Psoas muscle (tissue), 8 donors: Measurements from ENCODE around the gene COL6A2. TPM values are rescaled to one million over a fixed set of nuclear protein-coding genes. Genes with fewer than 3 reads are reported as not detected.

Experiments
- ATAC-seq, 4 donors: fragments of 200-7000 bp; cut with Tn5 transposase; one replicate each; pipeline ENCODE4 v1.9.1; 2020; ENCODE audit warnings: moderate library complexity in 3 of 4, mild to moderate bottlenecking in 2 of 4
- DNase-seq, 2 donors: peaks; one replicate each; pipeline ENCODE4 v3.0.0-alpha.2; 2020
- H3K27ac ChIP-seq: fragments of 200-600 bp; one replicate; pipeline ENCODE4 v1.8.0; 2022
- H3K27me3 ChIP-seq, 3 donors: fragments of 200-600 bp in 1 of 3; one replicate each; pipeline versions ENCODE4 v1.6.1 to v1.8.0; 2013 to 2022; ENCODE audit warnings: low read length in 2 of 3, mild to moderate bottlenecking in 2 of 3, moderate library complexity in 1 of 3; ENCODE audit not compliant: insufficient read depth in 3 of 3
- H3K36me3 ChIP-seq, 2 donors: fragments of 200-600 bp in 1 of 2; one replicate each; pipeline versions ENCODE4 v1.6.1 to v1.8.0; 2013 to 2022; ENCODE audit warnings: low read depth in 1 of 2, mild to moderate bottlenecking in 1 of 2, moderate library complexity in 1 of 2; ENCODE audit not compliant: insufficient read depth in 1 of 2
- H3K4me1 ChIP-seq: fragments of 200-600 bp; one replicate; pipeline ENCODE4 v1.8.0; 2022
- H3K4me3 ChIP-seq: fragments of 200-600 bp; one replicate; pipeline ENCODE4 v1.8.0; 2022; ENCODE audit warnings: mild to moderate bottlenecking
- H3K9me3 ChIP-seq: fragments of 200-600 bp; one replicate; pipeline ENCODE4 v1.8.0; 2022
- WGBS, 3 donors: extraction: QIAGEN DNeasy Blood & Tissue Kit; methylation state at CpG; one replicate each; pipeline versions ENCODE4 v1.1.6 to v1.1.7; 2013; 5-methylcytosine and 5-hydroxymethylcytosine counted together
- intact Hi-C, 2 donors: fragments of 100-400 bp; cut with DNase I; formaldehyde crosslinking; loops; one replicate each; pipeline versions ENCODE4 v1.11.0 to v1.14.2; 2022
- polyA plus RNA-seq, 3 donors: library from polyadenylated mRNA; stranded (reverse); fragments of 200-250 nt; gene quantifications; one replicate each; pipeline ENCODE4 v1.2.3, GENCODE V29; 2013
- total RNA-seq, 4 donors: library from RNA; stranded (reverse); fragmentation: NEBNext Ultra II Directional in 2 of 4; extraction: Animal tissue kit (Norgen Biotek cat#: 25700) in 2 of 4; gene quantifications; one replicate each; pipeline versions ENCODE4 v1.2.1 to v1.2.4, GENCODE V29; 2021 to 2023
- TF ChIP-seq, protein P1 (sequence below): fragments of 200-600 bp; IDR thresholded peaks from one replicate; pipeline ENCODE4 v1.8.0; 2022; ENCODE audit warnings: antibody characterized with exemption
- donor health status: healthy with polysubstance abuse.
- donor health status: DM: no; HTN: no; CAD: no; lungs with moderate emphysema.
- donor health status: Bipolar disorder and iron deficiency.
- donor health status: healthy.
- donor health status: DM: yes; HTN: yes; CAD: no.
- donor health status: DM: no; HTN: no; CAD: no.
- donor health status: DM: no; HTN: no; CAD: no.
- donor health status: DM: yes; HTN: yes; CAD: no.

Gene COL6A2
- total and polyA plus RNA-seq, 7 donors = 29.8 to 122 (median 58.8) TPM

DNA sequence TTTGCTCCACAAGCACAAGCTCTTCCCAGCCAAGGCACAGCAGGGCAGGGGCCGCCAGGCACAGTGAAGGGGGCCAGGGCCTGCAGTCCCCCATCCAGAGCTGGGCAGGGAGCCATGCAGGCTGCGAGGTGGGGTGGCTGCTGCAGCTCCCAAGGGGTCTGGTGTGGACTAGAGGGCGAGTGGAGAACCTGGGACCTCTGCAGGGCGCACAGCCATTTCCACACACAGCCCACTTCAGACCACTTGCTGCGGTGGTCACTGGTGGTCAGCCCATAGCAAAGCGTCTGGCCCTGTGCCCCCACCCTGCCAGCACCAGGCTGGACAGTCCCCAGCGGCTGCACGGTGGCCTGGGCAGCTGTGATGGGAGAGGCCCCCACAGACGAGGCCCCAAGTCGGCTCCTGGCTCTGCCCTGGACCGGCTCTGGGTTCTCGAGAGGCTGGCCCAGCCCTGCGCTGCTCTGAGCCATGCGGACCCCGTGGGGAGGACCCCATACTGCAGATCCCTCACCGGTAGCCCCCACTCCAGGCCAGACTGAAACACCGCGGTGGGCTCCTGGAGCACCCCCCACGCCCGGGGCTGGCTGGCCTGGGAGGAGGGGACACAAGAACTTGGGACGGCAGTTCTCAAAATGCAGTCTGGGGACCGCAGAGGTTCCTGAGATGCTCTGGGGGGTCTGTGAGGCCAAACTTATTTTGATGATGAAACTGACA, 47.1 kb upstream of the COL6A2 start:
- WGBS, 3 donors = 63 to 65% (median 65%) methylated on average over 22 of the region's 22 CpGs
- no peak for ATAC-seq
- Histone ChIP-seq H3K27ac (no peak overlapping the region), H3K4me1 (no peaks in the 10 kb centered on the region), H3K4me3 (no peak overlapping the region), H3K36me3 (no peaks in the 10 kb centered on the region), H3K27me3 (peaks cover 0 to 28% (median 9%) of the 10 kb centered on the region in 3 donors), H3K9me3 (no peaks in the 10 kb centered on the region)
- TF ChIP-seq, protein P1, sequence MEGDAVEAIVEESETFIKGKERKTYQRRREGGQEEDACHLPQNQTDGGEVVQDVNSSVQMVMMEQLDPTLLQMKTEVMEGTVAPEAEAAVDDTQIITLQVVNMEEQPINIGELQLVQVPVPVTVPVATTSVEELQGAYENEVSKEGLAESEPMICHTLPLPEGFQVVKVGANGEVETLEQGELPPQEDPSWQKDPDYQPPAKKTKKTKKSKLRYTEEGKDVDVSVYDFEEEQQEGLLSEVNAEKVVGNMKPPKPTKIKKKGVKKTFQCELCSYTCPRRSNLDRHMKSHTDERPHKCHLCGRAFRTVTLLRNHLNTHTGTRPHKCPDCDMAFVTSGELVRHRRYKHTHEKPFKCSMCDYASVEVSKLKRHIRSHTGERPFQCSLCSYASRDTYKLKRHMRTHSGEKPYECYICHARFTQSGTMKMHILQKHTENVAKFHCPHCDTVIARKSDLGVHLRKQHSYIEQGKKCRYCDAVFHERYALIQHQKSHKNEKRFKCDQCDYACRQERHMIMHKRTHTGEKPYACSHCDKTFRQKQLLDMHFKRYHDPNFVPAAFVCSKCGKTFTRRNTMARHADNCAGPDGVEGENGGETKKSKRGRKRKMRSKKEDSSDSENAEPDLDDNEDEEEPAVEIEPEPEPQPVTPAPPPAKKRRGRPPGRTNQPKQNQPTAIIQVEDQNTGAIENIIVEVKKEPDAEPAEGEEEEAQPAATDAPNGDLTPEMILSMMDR = no peak
- intact Hi-C loops = no loop called here
- DNase-seq = no peak

DNA sequence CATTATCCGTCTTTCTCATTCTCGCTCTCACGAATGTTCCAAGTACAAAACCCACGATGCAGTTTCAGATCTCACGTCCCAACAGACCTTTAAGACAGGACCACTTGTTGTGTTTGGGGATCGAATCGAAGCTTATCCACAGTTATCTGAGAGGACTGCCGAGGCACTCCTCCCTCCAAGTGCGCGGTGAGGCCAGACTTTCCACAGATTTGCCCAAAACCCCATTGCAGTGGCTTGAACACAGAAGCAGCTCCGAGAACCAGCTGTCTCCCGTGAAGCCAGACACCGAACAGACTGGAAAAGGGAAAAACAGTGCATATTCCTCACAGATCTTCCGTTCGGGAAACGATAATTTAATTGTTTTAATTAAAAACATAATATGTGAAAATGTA, 46.5 kb upstream of the COL6A2 start:
- Histone ChIP-seq H3K9me3 (no peaks in the 10 kb centered on the region), H3K27ac (no peak overlapping the region), H3K27me3 (peaks cover 0 to 29% (median 9%) of the 10 kb centered on the region in 3 donors), H3K36me3 (no peaks in the 10 kb centered on the region), H3K4me1 (no peaks in the 10 kb centered on the region), H3K4me3 (no peak overlapping the region)
- intact Hi-C loops = no loop called here
- DNase-seq (no peak), ATAC-seq (no peak)
- TF ChIP-seq, protein P1 = no peak
- WGBS, 3 donors = 50 to 65% (median 59%) methylated on average over 16 of the region's 16 CpGs

DNA sequence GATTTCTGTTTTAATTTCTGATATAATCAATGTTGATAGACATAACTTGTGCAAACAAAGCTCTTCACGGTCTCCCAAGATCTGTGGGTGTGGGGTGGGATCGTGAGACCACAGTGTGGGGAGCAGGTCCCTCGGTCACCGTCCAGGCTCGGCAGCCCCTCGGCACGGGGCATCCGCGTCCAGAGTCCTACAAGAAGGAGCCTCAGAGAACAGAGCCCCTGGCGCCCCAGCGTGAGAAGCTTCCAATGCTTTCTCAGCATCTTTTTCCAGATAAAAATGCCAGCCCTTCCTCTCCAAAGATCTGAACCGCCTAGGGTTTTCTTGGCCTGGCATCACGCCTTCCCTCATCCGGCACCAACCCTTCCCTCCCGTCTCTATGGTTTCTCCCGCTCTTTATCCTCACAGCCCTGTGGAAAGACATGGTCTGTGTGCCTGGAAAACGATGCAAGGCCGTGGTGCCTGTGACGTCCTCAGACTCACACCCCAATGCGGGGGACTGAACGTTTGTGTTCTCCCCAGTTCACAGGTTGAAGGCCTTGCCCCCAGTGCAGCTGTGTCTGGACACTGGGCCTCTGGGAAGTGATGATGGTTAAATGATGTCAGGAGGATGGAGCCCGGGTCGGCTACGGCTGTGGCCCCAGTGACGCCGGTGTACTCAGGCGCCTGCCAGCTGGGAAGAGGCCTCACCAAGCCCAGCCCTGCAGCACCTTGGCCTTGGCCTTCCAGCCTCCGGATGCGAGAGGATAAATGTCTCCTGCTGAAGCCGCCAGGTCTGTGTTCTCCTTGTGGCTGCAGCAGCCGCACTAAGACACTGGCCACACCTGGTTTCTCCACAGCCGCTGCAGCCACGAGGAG, 45.9 kb upstream of the COL6A2 start:
- Histone ChIP-seq H3K4me3 (no peak overlapping the region), H3K27me3 (peaks cover 0 to 36% (median 11%) of the 10 kb centered on the region in 3 donors), H3K4me1 (no peaks in the 10 kb centered on the region), H3K27ac (no peak overlapping the region), H3K36me3 (no peaks in the 10 kb centered on the region), H3K9me3 (no peaks in the 10 kb centered on the region)
- DNase-seq = no peak
- 81 to 88% (median 87%) methylated on average over 33 of the region's 33 CpGs for WGBS, 3 donors
- TF ChIP-seq, protein P1 = no peak
- intact Hi-C loops = no loop called here
- ATAC-seq = no peak

DNA sequence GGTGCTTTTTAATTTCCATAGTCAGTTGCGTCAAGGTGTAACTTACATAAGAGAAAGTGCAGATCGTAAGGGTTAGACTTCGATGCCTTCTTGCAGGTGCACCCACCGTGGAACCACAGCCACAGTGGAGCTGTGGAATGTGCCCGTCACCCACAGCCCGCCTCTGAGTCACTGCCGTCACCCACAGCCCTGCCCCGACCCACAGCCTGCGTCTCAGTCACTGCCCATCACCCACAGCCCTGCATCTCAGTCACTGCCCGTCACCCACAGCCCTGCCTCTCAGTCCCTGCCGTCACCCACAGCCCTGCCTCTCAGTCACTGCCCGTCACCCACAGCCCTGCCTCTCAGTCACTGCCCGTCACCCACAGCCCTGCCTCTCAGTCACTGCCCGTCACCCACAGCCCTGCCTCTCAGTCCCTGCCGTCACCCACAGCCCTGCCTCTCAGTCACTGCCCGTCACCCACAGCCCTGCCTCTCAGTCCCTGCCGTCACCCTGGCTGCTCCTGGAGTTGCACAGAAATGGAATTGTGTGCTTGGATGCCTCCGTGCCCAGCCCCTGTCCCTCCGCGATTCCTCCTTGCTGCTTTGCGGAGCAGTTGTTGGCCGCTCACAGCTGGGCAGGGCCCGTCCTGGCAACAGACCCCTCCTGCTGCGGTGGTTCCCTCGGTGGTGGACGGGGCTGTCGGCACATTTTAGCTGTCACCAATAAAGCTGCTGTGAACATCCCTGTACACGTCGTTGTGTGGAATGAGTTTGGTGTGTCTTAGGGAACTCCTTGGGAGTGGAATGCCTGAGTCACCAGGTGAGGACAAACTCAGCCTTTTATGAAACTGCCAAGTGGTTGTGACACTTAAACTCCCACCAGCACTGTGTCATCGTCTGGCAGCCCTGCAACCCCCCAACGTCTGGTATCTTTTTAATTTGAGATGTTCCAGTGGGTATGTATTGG, 44.9 kb upstream of the COL6A2 start:
- DNase-seq (no peak), ATAC-seq (no peak)
- 52 to 61% (median 60%) methylated on average over 26 to 31 of the region's 31 CpGs for WGBS, 3 donors
- intact Hi-C loops = no loop called here
- no peaks in the 10 kb centered on the region for H3K9me3 ChIP-seq
- H3K27me3 ChIP-seq = peaks cover 0 to 39% (median 14%) of the 10 kb centered on the region in 3 donors
- H3K4me1 ChIP-seq = no peaks in the 10 kb centered on the region
- no peak overlapping the region for H3K27ac ChIP-seq
- H3K36me3 ChIP-seq = no peaks in the 10 kb centered on the region
- no peak overlapping the region for H3K4me3 ChIP-seq
- TF ChIP-seq, protein P1 = no peak
